CD4-positive, alpha-beta T cell treated with Interleukin-10 for 1 hour (primary cell): Measurements from ENCODE around the gene TTLL4.

Source experiments
- DNase-seq: peaks from one replicate; pipeline ENCODE4 v3.0.0-alpha.2; 2020

The TTLL4 gene

GRCh38 chr2:218718058-218718457 lies 7.4 kb downstream of the TTLL4 start:
- no peak for DNase-seq

GRCh38 chr2:218719457-218719856 lies 8.8 kb downstream of the TTLL4 start:
- no peak for DNase-seq

GRCh38 chr2:218720048-218721041 lies 9.7 kb downstream of the TTLL4 start:
- no peak for DNase-seq

- DNase-seq, result no peak
Observed at GRCh38 chr2:218721488-218721887, 10.9 kb downstream of the TTLL4 start.

- no peak for DNase-seq
Observed at GRCh38 chr2:218721934-218722333, 11.3 kb downstream of the TTLL4 start.

GRCh38 chr2:218722419-218722818 lies 11.8 kb downstream of the TTLL4 start:
- DNase-seq, result no peak

- DNase-seq, result no peak
Observed at GRCh38 chr2:218722876-218723785, 12.5 kb downstream of the TTLL4 start.

- no peak for DNase-seq
Observed at GRCh38 chr2:218726004-218726574, 15.5 kb downstream of the TTLL4 start.

GRCh38 chr2:218727502-218728165 lies 17.0 kb downstream of the TTLL4 start:
- peak; percentile 8 for DNase-seq

GRCh38 chr2:218729640-218730039 lies 19.0 kb downstream of the TTLL4 start:
- DNase-seq, result no peak

GRCh38 chr2:218732052-218732760 lies 21.6 kb downstream of the TTLL4 start:
- DNase-seq, result no peak

- no peak for DNase-seq
Observed at GRCh38 chr2:218732761-218733158, 22.1 kb downstream of the TTLL4 start.

GRCh38 chr2:218733171-218734021 lies 22.8 kb downstream of the TTLL4 start:
- peak; percentile 22 for DNase-seq

GRCh38 chr2:218734190-218734975 lies 23.7 kb downstream of the TTLL4 start:
- no peak for DNase-seq

GRCh38 chr2:218736531-218736930 lies 25.9 kb downstream of the TTLL4 start:
- no peak for DNase-seq

- DNase-seq, result no peak
Observed at GRCh38 chr2:218743068-218743467, 32.4 kb downstream of the TTLL4 start.

- no peak for DNase-seq
Observed at GRCh38 chr2:218744615-218745014, 34.0 kb downstream of the TTLL4 start.

GRCh38 chr2:218745160-218745558 lies 34.5 kb downstream of the TTLL4 start:
- peak; percentile 4 for DNase-seq

GRCh38 chr2:218745559-218746469 lies 35.2 kb downstream of the TTLL4 start:
- no peak for DNase-seq
